ENCODE results near the gene MTAP.
A peak's percentile ranks its signal among the peaks of the same experiment; 100 is the strongest.

The MTAP gene

GRCh38 chr9:21806644-21807043 lies 4.2 kb downstream of the MTAP start:
- DNase-seq, result no peak

GRCh38 chr9:21810388-21810787 lies 8.0 kb downstream of the MTAP start:
- DNase-seq, result no peak

GRCh38 chr9:21810881-21811280 lies 8.4 kb downstream of the MTAP start:
- no peak for DNase-seq

GRCh38 chr9:21811914-21812313 lies 9.5 kb downstream of the MTAP start:
- no peak for DNase-seq

- no peak for DNase-seq
These were observed 10.0 kb downstream of the MTAP start for GRCh38 chr9:21812415-21812814.

- peak; percentile 81 for DNase-seq
These were observed 10.6 kb downstream of the MTAP start for GRCh38 chr9:21812946-21813568.

GRCh38 chr9:21813575-21814473 lies 11.4 kb downstream of the MTAP start:
- DNase-seq, result peak; percentile 89

GRCh38 chr9:21815643-21816042 lies 13.2 kb downstream of the MTAP start:
- DNase-seq, result no peak

GRCh38 chr9:21817176-21817575 lies 14.7 kb downstream of the MTAP start:
- DNase-seq, result no peak

GRCh38 chr9:21825637-21826036 lies 23.2 kb downstream of the MTAP start:
- no peak for DNase-seq

GRCh38 chr9:21828853-21829410 lies 26.5 kb downstream of the MTAP start:
- DNase-seq, result no peak

GRCh38 chr9:21830589-21830988 lies 28.2 kb downstream of the MTAP start:
- DNase-seq, result no peak

GRCh38 chr9:21831841-21832509 lies 29.5 kb downstream of the MTAP start:
- no peak for DNase-seq

GRCh38 chr9:21833090-21833801 lies 30.8 kb downstream of the MTAP start:
- no peak for DNase-seq

- DNase-seq, result no peak
These were observed 32.7 kb downstream of the MTAP start for GRCh38 chr9:21835121-21835520.

- DNase-seq, result peak; percentile 36
These were observed 34.2 kb downstream of the MTAP start for GRCh38 chr9:21836437-21837161.

- no peak for DNase-seq
These were observed 35.1 kb downstream of the MTAP start for GRCh38 chr9:21837501-21837900.

GRCh38 chr9:21840647-21841046 lies 38.2 kb downstream of the MTAP start:
- no peak for DNase-seq

GRCh38 chr9:21841133-21841532 lies 38.7 kb downstream of the MTAP start:
- DNase-seq, result no peak

- DNase-seq, result no peak
These were observed 46.2 kb downstream of the MTAP start for GRCh38 chr9:21848615-21849014.

GRCh38 chr9:21852754-21853153 lies 50.3 kb downstream of the MTAP start:
- no peak for DNase-seq

- no peak for DNase-seq
These were observed 51.0 kb downstream of the MTAP start for GRCh38 chr9:21853414-21853813.

Measured in eye (tissue), 1 donor.